Naive thymus-derived CD8-positive, alpha-beta T cell (primary cell): ENCODE data around the gene PCDHGA8. TPM values are rescaled to one million over a fixed set of nuclear protein-coding genes. Genes with fewer than 3 reads are reported as not detected.
"Not testable (repeated sequence)": the region's sequence is repeated elsewhere in the genome, so short reads cannot be mapped to it uniquely, and the experiment has no call there.

ENCODE experiments used
- ATAC-seq, 2 donors: fragments of 150-1000 bp; cut with Tn5 transposase in 1 of 2; sonication (Bioruptor Pico), chemical (Tn5 transposase) in 1 of 2; 1 replicate in 1 of 2; 2 replicates in 1 of 2; pipeline ENCODE4 v1.10.0; 2021; ENCODE audit warnings: mild to moderate bottlenecking in 2 of 2, moderate library complexity in 2 of 2
- POLR2A ChIA-PET: fragments of 350-600 bp; sonication (Branson Sonifier 250); formaldehyde crosslinking; loops from one replicate; lab custom pipeline; 2021; ENCODE audit warnings: antibody characterized with exemption; lab: Charles Lee
- DNase-seq, 10 donors: peaks; one replicate each; pipeline versions ENCODE4 v3.0.0 to v3.0.0-alpha.2; 2020 to 2022
- H3K27ac Mint-ChIP-seq, 10 donors: one replicate each; pipeline ENCODE4 v1.8.0; 2020 to 2022; ENCODE audit warnings: mild to moderate bottlenecking in 10 of 10, mixed read lengths in 10 of 10, moderate library complexity in 4 of 10, inconsistent platforms in 1 of 10
- H3K27me3 Mint-ChIP-seq, 5 donors: one replicate each; pipeline ENCODE4 v1.8.0; 2021 to 2022; ENCODE audit warnings: mixed read lengths in 5 of 5
- H3K36me3 Mint-ChIP-seq, 3 donors: one replicate each; pipeline ENCODE4 v1.8.0; 2020 to 2022; ENCODE audit warnings: mixed read lengths in 3 of 3, mild to moderate bottlenecking in 2 of 3, inconsistent platforms in 1 of 3
- H3K4me1 Mint-ChIP-seq, 4 donors: one replicate each; pipeline ENCODE4 v1.8.0; 2021 to 2022; ENCODE audit warnings: mixed read lengths in 4 of 4
- H3K4me3 Mint-ChIP-seq, 10 donors: one replicate each; pipeline ENCODE4 v1.8.0; 2020 to 2022; ENCODE audit warnings: mild to moderate bottlenecking in 10 of 10, mixed read lengths in 10 of 10, moderate library complexity in 6 of 10, inconsistent platforms in 1 of 10
- H3K9me3 Mint-ChIP-seq, 9 donors: one replicate each; pipeline ENCODE4 v1.8.0; 2020 to 2022; ENCODE audit warnings: mixed read lengths in 9 of 9, mild to moderate bottlenecking in 3 of 9, inconsistent platforms in 1 of 9, moderate library complexity in 1 of 9
- polyA plus RNA-seq, 3 donors: library from polyadenylated mRNA; unstranded; fragments of 300-500 nt; fragmentation: Illumina TruSeq; gene quantifications; one replicate each; pipeline ENCODE4 v1.2.3, GENCODE V29; 2021
- total RNA-seq, 8 experiments: library from RNA in 2 of 8; stranded (reverse) in 2 of 8; gene quantifications; one replicate each; pipeline ENCODE4 v1.2.3 and lab custom pipeline; 2021 to 2026

Gene PCDHGA8
- total and polyA plus RNA-seq, 5 experiments from 2014 or later, result 0.16 to 0.22 TPM; not detected in 3

DNA sequence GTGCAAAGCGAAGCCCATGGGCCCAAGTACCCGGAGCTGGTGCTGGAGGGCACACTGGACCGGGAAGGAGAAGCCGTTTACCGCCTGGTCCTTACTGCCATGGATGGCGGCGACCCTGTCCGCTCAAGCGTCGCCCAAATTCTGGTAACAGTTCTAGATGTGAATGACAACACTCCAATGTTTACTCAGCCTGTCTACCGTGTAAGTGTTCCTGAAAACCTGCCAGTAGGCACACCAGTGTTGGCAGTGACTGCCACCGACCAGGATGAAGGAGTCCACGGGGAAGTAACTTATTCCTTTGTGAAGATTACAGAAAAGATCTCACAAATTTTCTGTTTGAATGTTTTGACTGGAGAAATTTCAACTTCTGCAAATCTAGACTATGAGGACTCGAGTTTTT, 17.8 kb upstream of the PCDHGA8 start:
- Mint-ChIP-seq H3K4me1 (peaks cover 0 to 7% (median 4%) of the 10 kb centered on the region in 4 donors), H3K4me3 (no peak overlapping the region), H3K27ac (no peak overlapping the region), H3K9me3 (peaks cover 0 to 90% (median 35%) of the 10 kb centered on the region in 9 donors), H3K36me3 (peaks cover 16 to 64% (median 34%) of the 10 kb centered on the region in 3 donors), H3K27me3 (peaks cover 26 to 67% (median 54%) of the 10 kb centered on the region in 5 donors)
- no peak for DNase-seq
- POLR2A ChIA-PET, result no interaction called here
- no peak for ATAC-seq

GRCh38 chr5:141375444-141376155, 16.8 kb upstream of the PCDHGA8 start:
- H3K4me1 Mint-ChIP-seq, H3K4me3 Mint-ChIP-seq, DNase-seq, H3K27ac Mint-ChIP-seq, ATAC-seq: not testable (repeated sequence)
- peaks cover 20 to 67% (median 54%) of the 10 kb centered on the region in 5 donors for H3K27me3 Mint-ChIP-seq
- peaks cover 11 to 64% (median 37%) of the 10 kb centered on the region in 3 donors for H3K36me3 Mint-ChIP-seq
- H3K9me3 Mint-ChIP-seq, result peaks cover 6 to 88% (median 38%) of the 10 kb centered on the region in 9 donors
- POLR2A ChIA-PET, result interaction anchor here (0.6 kb wide), 1 partner anchor 47 kb away, joined by 3 read pairs; no protein-coding TSS in a partner anchor

DNA sequence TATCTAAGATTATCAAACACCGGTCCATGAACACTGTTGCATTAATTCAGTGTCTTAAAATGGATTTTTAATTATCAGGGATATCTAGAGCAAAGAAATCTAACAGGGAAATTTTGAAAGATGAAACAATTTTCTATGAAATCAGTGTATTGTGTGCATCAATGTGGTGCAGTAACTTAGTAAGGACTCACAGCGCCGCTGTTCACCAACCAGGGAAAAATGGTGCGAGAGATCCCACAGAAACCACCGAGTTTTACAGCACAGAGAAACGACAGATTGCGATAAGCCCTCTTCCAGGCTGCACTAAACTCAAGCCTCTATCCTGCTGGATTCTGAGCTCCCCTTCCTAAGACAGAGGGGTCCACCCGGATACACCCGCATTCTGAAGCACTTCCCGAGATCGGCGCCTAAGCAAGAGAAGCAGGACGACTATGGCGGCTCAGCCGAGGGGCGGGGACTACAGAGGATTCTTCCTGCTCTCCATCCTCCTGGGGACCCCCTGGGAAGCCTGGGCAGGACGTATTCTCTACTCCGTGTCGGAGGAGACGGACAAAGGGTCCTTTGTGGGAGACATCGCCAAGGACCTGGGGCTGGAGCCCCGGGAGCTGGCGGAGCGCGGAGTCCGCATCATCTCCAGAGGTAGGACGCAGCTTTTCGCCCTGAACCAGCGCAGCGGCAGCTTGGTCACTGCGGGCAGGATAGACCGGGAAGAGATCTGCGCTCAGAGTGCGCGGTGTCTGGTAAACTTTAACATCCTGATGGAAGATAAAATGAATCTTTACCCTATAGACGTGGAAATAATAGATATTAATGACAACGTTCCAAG, 9.8 kb upstream of the PCDHGA8 start, which contains the start of gene PCDHGA7:
PCDHGA7 (plus strand) TSS at position 274 of the 826 bp plus-strand sequence; CDS start at position 432, 158 bp downstream.
- H3K4me3 Mint-ChIP-seq, result peak within 1 kb of the TSS; percentile 48 to 78 (median 72)
- POLR2A ChIA-PET, result no interaction called here
- no peak for DNase-seq
- H3K36me3 Mint-ChIP-seq, result peaks cover 14 to 72% (median 37%) of the 10 kb centered on the region in 3 donors
- no peak within 1 kb of the TSS for H3K27ac Mint-ChIP-seq
- H3K27me3 Mint-ChIP-seq, result peaks cover 35 to 77% (median 63%) of the 10 kb centered on the region in 5 donors
- H3K9me3 Mint-ChIP-seq, result peaks cover 10 to 89% (median 48%) of the 10 kb centered on the region in 9 donors
- peaks cover 0 to 2% (median 0%) of the 10 kb centered on the region in 4 donors for H3K4me1 Mint-ChIP-seq
- ATAC-seq, result peak in 1 of 2 donors; percentile 55

GRCh38 chr5:141383345-141383744, 9.1 kb upstream of the PCDHGA8 start:
- POLR2A ChIA-PET, result no interaction called here
- DNase-seq (no peak), ATAC-seq (no peak)
- Mint-ChIP-seq H3K9me3 (peaks cover 13 to 87% (median 49%) of the 10 kb centered on the region in 9 donors), H3K4me3 (peak overlapping the region in 4 of 10 donors; percentile 7 to 76 (median 48)), H3K36me3 (peaks cover 16 to 71% (median 39%) of the 10 kb centered on the region in 3 donors), H3K4me1 (peaks cover 0 to 2% (median 0%) of the 10 kb centered on the region in 4 donors), H3K27me3 (peaks cover 37 to 80% (median 66%) of the 10 kb centered on the region in 5 donors), H3K27ac (no peak overlapping the region)

GRCh38 chr5:141384471-141385267, 7.8 kb upstream of the PCDHGA8 start:
- Mint-ChIP-seq H3K27me3 (peaks cover 43 to 84% (median 74%) of the 10 kb centered on the region in 5 donors), H3K36me3 (peaks cover 18 to 69% (median 39%) of the 10 kb centered on the region in 3 donors), H3K27ac (no peak overlapping the region), H3K4me3 (no peak overlapping the region), H3K9me3 (peaks cover 21 to 90% (median 51%) of the 10 kb centered on the region in 9 donors), H3K4me1 (peaks cover 0 to 2% (median 0%) of the 10 kb centered on the region in 4 donors)
- no peak for DNase-seq
- POLR2A ChIA-PET, result no interaction called here
- no peak for ATAC-seq

GRCh38 chr5:141387557-141388311, 4.7 kb upstream of the PCDHGA8 start, which contains the start of gene PCDHGB4:
Gene PCDHGB4 (plus strand): TSS chr5:141387698. CDS start chr5:141387885, 187 bp downstream.
- peaks cover 23 to 61% (median 36%) of the 10 kb centered on the region in 3 donors for H3K36me3 Mint-ChIP-seq
- POLR2A ChIA-PET, DNase-seq, H3K4me1 Mint-ChIP-seq: not testable (repeated sequence)
- peak within 1 kb of the TSS; percentile 14 to 72 (median 42) for H3K4me3 Mint-ChIP-seq
- H3K27me3 Mint-ChIP-seq, result peaks cover 46 to 89% (median 78%) of the 10 kb centered on the region in 5 donors
- H3K9me3 Mint-ChIP-seq, result peaks cover 14 to 88% (median 50%) of the 10 kb centered on the region in 9 donors
- peak within 1 kb of the TSS in 1 of 10 donors; percentile 53 for H3K27ac Mint-ChIP-seq
- peak; percentile 68 to 78 for ATAC-seq

DNA sequence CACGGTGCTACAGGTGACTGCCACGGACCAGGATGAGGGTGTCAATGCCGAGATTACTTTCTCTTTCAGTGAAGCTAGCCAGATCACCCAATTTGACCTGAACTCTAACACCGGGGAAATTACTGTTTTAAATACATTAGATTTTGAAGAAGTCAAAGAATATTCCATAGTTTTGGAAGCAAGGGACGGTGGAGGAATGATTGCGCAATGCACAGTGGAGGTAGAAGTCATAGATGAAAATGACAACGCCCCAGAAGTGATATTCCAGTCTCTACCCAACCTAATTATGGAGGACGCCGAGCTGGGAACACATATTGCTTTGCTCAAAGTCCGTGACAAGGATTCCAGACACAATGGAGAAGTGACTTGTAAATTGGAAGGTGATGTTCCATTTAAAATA, 3.8 kb upstream of the PCDHGA8 start:
- H3K9me3 Mint-ChIP-seq, result peaks cover 14 to 88% (median 51%) of the 10 kb centered on the region in 9 donors
- H3K36me3 Mint-ChIP-seq, result peaks cover 23 to 58% (median 34%) of the 10 kb centered on the region in 3 donors
- H3K27me3 Mint-ChIP-seq, result peaks cover 40 to 89% (median 75%) of the 10 kb centered on the region in 5 donors

GRCh38 chr5:141389153-141390042, 3.0 kb upstream of the PCDHGA8 start:
- Mint-ChIP-seq H3K9me3 (peaks cover 14 to 87% (median 51%) of the 10 kb centered on the region in 9 donors), H3K27me3 (peaks cover 44 to 92% (median 74%) of the 10 kb centered on the region in 5 donors), H3K4me1 (peaks cover 0 to 2% (median 1%) of the 10 kb centered on the region in 4 donors), H3K36me3 (peaks cover 23 to 57% (median 39%) of the 10 kb centered on the region in 3 donors), H3K27ac (no peak overlapping the region), H3K4me3 (peak overlapping the region in 3 of 10 donors; percentile 29 to 71 (median 49))
- POLR2A ChIA-PET, result no interaction called here
- ATAC-seq, result no peak
- no peak for DNase-seq

More for the DNA sequence above, 3.8 kb upstream of the PCDHGA8 start:
- ATAC-seq (no peak), DNase-seq (no peak)
- POLR2A ChIA-PET, result no interaction called here
- H3K4me3 Mint-ChIP-seq, result peak overlapping the region in 2 of 10 donors; percentile 24 to 29
- H3K27ac Mint-ChIP-seq, result peak overlapping the region in 1 of 10 donors; percentile 53
- H3K4me1 Mint-ChIP-seq, result peaks cover 0 to 2% (median 1%) of the 10 kb centered on the region in 4 donors

GRCh38 chr5:141393267-141393666, 834 bp downstream of the PCDHGA8 start:
- peaks cover 20 to 50% (median 35%) of the 10 kb centered on the region in 3 donors for H3K36me3 Mint-ChIP-seq
- H3K27me3 Mint-ChIP-seq, result peaks cover 39 to 84% (median 66%) of the 10 kb centered on the region in 5 donors
- no peak overlapping the region for H3K27ac Mint-ChIP-seq
- ATAC-seq (no peak), DNase-seq (no peak)
- H3K4me3 Mint-ChIP-seq, result no peak overlapping the region
- peaks cover 0 to 80% (median 38%) of the 10 kb centered on the region in 9 donors for H3K9me3 Mint-ChIP-seq
- POLR2A ChIA-PET, result interaction anchor here (0.6 kb wide), 1 partner anchor 496 kb away, joined by 5 read pairs; no protein-coding TSS in a partner anchor
- H3K4me1 Mint-ChIP-seq, result peaks cover 0 to 2% (median 0%) of the 10 kb centered on the region in 4 donors
